ENCODE data around the gene COBLL1.

- no peak for TF ChIP-seq EZH2phosphoT487 (IDR thresholded peaks at IDR 0.05; ENCODE audit: low read depth)
- peak; percentile 51; the same call in 1 of the 2 replicates for TF ChIP-seq CTCF (IDR thresholded peaks at IDR 0.05; ENCODE audit: low read depth, low read length)
Observed at GRCh38 chr2:164697688-164698461, 143.7 kb downstream of the COBLL1 start.
